ENCODE results near the gene EXT2. TPM values are rescaled to one million over a fixed set of nuclear protein-coding genes. Genes with fewer than 3 reads are reported as not detected.

The EXT2 gene
- total and polyA plus RNA-seq, 2 experiments from 2014 or later, result 44.1 to 53.1 TPM

DNA sequence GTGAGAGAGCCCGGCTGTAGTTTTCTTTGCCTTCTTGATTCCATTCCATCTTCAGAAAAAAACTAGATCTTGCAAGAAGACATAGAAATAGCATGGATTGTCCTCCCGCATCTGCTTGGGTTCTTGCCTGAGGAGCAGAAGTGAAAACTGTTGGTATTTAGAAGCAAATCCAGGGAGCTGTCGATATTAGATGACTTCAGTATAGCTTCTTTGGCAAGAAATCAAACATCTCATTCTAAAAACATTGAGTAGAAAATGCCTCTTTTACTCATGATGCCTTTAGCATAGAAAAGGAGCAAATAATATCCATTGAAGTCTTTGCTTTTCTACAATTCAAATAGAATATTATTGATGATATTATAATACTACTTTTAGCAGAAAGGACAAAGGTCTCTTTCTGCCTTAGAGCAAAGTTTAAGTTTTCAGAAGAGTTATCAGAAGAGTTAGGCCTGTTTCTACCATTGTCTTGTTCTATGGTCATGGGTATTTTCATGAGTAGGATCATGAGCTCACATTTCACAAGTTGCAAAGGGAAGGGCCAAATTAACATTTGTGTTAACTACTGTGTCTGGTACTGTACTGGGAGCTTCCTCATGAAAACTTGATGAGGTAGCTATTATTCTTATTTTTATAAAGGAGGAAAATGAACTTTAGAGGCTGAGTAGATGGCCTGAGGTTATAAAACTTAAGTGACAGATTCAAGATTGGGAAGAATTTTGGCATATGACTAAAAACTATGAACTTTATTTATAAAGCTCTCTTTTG, 49.7 kb downstream of the EXT2 start:
- H3K4me1 ChIP-seq (ENCODE audit: low read depth), result peaks cover 17% of the 10 kb centered on the region
- no peak for DNase-seq (ENCODE audit: low read depth in 1 of 2, low spot score in 1 of 2)
- H3K27ac ChIP-seq, result no peak overlapping the region
- no peak overlapping the region for H3K4me3 ChIP-seq
- H3K27me3 ChIP-seq, result no peaks in the 10 kb centered on the region
- H3K9me3 ChIP-seq (ENCODE audit: low read depth), result no peaks in the 10 kb centered on the region
- H3K36me3 ChIP-seq, result no peaks in the 10 kb centered on the region
- TF ChIP-seq, protein P1, sequence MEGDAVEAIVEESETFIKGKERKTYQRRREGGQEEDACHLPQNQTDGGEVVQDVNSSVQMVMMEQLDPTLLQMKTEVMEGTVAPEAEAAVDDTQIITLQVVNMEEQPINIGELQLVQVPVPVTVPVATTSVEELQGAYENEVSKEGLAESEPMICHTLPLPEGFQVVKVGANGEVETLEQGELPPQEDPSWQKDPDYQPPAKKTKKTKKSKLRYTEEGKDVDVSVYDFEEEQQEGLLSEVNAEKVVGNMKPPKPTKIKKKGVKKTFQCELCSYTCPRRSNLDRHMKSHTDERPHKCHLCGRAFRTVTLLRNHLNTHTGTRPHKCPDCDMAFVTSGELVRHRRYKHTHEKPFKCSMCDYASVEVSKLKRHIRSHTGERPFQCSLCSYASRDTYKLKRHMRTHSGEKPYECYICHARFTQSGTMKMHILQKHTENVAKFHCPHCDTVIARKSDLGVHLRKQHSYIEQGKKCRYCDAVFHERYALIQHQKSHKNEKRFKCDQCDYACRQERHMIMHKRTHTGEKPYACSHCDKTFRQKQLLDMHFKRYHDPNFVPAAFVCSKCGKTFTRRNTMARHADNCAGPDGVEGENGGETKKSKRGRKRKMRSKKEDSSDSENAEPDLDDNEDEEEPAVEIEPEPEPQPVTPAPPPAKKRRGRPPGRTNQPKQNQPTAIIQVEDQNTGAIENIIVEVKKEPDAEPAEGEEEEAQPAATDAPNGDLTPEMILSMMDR (IDR thresholded peaks at IDR 0.05; ENCODE audit: low read depth, low read length), result no peak

DNA sequence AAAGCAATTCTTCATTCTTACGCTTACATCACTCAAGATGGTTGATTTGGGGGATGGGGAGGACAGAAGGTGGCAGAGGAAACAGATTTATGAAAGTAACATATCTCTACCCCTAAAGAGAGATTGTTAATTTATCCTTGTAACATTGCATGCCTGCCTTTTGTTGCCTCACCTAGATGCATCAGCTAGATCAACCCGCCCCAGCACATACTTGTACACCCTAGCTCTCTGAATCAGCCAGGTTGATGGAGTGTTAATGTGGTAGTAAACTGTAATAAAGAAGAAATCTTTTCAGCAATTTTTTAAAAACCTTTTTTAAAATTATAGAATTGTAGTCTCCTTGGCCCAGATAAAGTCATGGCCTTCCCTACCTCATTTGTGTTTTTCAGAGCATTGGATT, 51.5 kb downstream of the EXT2 start:
- Histone ChIP-seq H3K27ac (no peak overlapping the region), H3K36me3 (no peaks in the 10 kb centered on the region), H3K27me3 (no peaks in the 10 kb centered on the region), H3K4me1 (ENCODE audit: low read depth) (peaks cover 9% of the 10 kb centered on the region), H3K4me3 (no peak overlapping the region), H3K9me3 (ENCODE audit: low read depth) (no peaks in the 10 kb centered on the region)
- no peak for DNase-seq (ENCODE audit: low read depth in 1 of 2, low spot score in 1 of 2)
- TF ChIP-seq, protein P1 (IDR thresholded peaks at IDR 0.05; ENCODE audit: low read depth, low read length), result no peak

DNA sequence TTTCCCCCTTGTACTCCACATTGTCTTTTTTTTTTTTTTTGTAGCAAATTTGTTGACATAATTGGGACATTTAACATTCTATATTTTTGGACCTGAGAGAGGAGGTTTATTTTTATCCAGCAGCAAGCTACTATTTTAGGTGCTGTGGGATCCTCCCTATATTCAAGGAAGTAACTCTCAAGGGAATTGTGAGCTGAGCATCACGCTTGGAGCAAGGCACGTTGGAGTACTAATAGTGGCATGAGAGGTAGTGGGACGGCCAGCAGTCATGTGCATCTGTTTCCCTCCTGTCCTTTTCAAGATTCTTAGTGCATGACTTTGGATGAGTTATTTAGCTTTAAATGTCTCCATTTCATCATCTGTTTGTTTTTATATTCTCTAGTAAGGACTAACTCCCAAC, 52.3 kb downstream of the EXT2 start:
- no peak overlapping the region for H3K4me3 ChIP-seq
- no peak for DNase-seq (ENCODE audit: low read depth in 1 of 2, low spot score in 1 of 2)
- no peaks in the 10 kb centered on the region for H3K36me3 ChIP-seq
- H3K9me3 ChIP-seq (ENCODE audit: low read depth), result no peaks in the 10 kb centered on the region
- no peaks in the 10 kb centered on the region for H3K27me3 ChIP-seq
- H3K27ac ChIP-seq, result no peak overlapping the region
- TF ChIP-seq, protein P1 (IDR thresholded peaks at IDR 0.05; ENCODE audit: low read depth, low read length), result no peak
- peaks cover 9% of the 10 kb centered on the region for H3K4me1 ChIP-seq (ENCODE audit: low read depth)

DNA sequence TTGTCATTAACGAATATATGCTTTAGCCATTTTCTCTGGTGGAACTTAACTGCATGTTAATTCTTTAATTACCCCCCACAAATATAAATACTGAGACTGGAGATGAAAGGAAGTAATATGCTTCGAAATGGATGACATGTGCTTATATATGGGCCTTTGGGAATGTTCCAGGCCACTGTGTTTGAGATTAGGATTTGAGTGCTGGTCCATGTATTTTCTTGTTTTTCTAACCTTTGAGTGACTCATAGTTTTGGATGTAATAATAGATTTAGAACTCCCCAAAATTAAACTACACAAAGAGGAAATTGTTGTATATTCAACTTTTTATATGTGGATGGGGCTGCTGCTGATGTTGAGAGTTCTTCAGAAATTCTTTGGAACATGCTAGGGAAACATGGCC, 54.2 kb downstream of the EXT2 start:
- peaks cover 9% of the 10 kb centered on the region for H3K4me1 ChIP-seq (ENCODE audit: low read depth)
- DNase-seq (ENCODE audit: low read depth in 1 of 2, low spot score in 1 of 2), result peak in 1 of 2 donors; percentile 54
- no peaks in the 10 kb centered on the region for H3K9me3 ChIP-seq (ENCODE audit: low read depth)
- H3K36me3 ChIP-seq, result no peaks in the 10 kb centered on the region
- TF ChIP-seq, protein P1 (IDR thresholded peaks at IDR 0.05; ENCODE audit: low read depth, low read length), result no peak
- no peaks in the 10 kb centered on the region for H3K27me3 ChIP-seq
- H3K4me3 ChIP-seq, result no peak overlapping the region
- no peak overlapping the region for H3K27ac ChIP-seq

GRCh38 chr11:44150401-44150800, 54.9 kb downstream of the EXT2 start:
- H3K4me3 ChIP-seq, result no peak overlapping the region
- H3K27me3 ChIP-seq, result no peaks in the 10 kb centered on the region
- H3K4me1 ChIP-seq (ENCODE audit: low read depth), result peaks cover 9% of the 10 kb centered on the region
- no peaks in the 10 kb centered on the region for H3K9me3 ChIP-seq (ENCODE audit: low read depth)
- DNase-seq (ENCODE audit: low read depth in 1 of 2, low spot score in 1 of 2), result no peak
- H3K27ac ChIP-seq, result no peak overlapping the region
- TF ChIP-seq, protein P1 (IDR thresholded peaks at IDR 0.05; ENCODE audit: low read depth, low read length), result no peak
- no peaks in the 10 kb centered on the region for H3K36me3 ChIP-seq

Measured in cardiac muscle cell (in vitro differentiated cells and primary cell).